ENCODE measurements around the gene C4BPA. TPM values are rescaled to one million over a fixed set of nuclear protein-coding genes. Genes with fewer than 3 reads are reported as not detected.

The C4BPA gene
- total and polyA plus RNA-seq, 2 of the 4 experiments (the other 2 are of a cell fraction) = not detected

DNA sequence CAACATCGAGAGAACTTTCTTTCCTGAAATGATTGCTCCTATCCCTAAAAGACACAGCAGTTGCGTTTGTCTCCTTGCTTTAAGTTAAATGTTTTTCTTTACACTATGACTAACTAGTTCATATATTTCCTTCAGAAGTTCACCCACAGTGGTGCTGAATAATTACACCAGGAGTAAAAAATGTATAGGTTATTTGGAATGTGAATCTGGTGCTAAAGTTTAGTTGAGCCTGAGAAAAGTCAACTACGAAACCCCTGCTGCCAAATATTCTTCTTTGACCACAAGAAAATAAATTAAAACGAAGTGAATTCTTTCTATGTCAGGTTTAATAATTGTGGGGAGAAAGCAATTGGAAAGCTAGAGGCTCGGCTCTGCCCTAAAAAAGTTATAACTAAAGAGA is 52.8 kb downstream of the C4BPA start:
- no peak overlapping the region for H4K5ac ChIP-seq (ENCODE audit: low read depth, low read length)
- no peak overlapping the region for H3K23ac ChIP-seq (ENCODE audit: low read depth, low read length)
- H3K4me1 ChIP-seq (ENCODE audit: control insufficient read depth, insufficient read depth, low read length) = no peaks in the 10 kb centered on the region
- intact Hi-C loops (cut with micrococcal nuclease) (no loop called here), in situ Hi-C loops (cut with MboI; ENCODE audit: low sequenced_read_pairs) (no loop called here), dilution Hi-C loops (cut with HindIII; ENCODE audit: low sequenced_read_pairs, unreplicated experiment) (no loop called here)
- no peak overlapping the region for H3K9ac ChIP-seq (ENCODE audit: low read depth, low read length)
- H2AK5ac ChIP-seq (ENCODE audit: low read depth, low read length) = no peak overlapping the region
- H4K20me1 ChIP-seq (ENCODE audit: insufficient read depth, low read length) = no peaks in the 10 kb centered on the region
- H3K56ac ChIP-seq (ENCODE audit: extremely low read depth, insufficient read depth, low read length) = no peak overlapping the region
- no TSS peak for BruUV-seq (replicated peaks)
- peaks cover under 1% of the 10 kb centered on the region; the same call in 1 of the 2 replicates for H3K9me3 ChIP-seq (ENCODE audit: control insufficient read depth, insufficient read depth, low read length)
- H3K4ac ChIP-seq (ENCODE audit: low read depth, low read length) = no peak overlapping the region
- ChIA-PET CTCF (no interaction called here), POLR2A (ENCODE audit: unreplicated experiment) (no interaction called here)
- no peak for DNase-seq
- H2BK120ac ChIP-seq (ENCODE audit: low read depth, low read length) = no peak overlapping the region
- no peak overlapping the region for H2BK15ac ChIP-seq (ENCODE audit: low read depth, low read length)
- H3K18ac ChIP-seq (ENCODE audit: low read depth, low read length) = no peak overlapping the region
- no peak overlapping the region for H3K14ac ChIP-seq (replicated peaks; ENCODE audit: low read depth, low read length)
- H3K79me1 ChIP-seq (ENCODE audit: low read depth in 1 of 2, low read length in 2 of 2) = no peaks in the 10 kb centered on the region
- no peak overlapping the region for H4K91ac ChIP-seq (ENCODE audit: insufficient read depth, low read depth, low read length)
- ATAC-seq (ENCODE audit: low read depth) = no peak
- H4K8ac ChIP-seq (ENCODE audit: low read depth in 2 of 2, low read length in 2 of 2) = no peak overlapping the region
- TF ChIP-seq FOS (IDR thresholded peaks at IDR 0.05; ENCODE audit: low read depth, low read length) (no peak), RCOR1 (IDR thresholded peaks at IDR 0.05; ENCODE audit: insufficient replicate concordance, low read length) (no peak), MXI1 (IDR thresholded peaks at IDR 0.05; ENCODE audit: borderline replicate concordance, low read depth, low read length) (no peak), BHLHE40 (IDR thresholded peaks at IDR 0.05; ENCODE audit: low read depth, low read length) (no peak), RFX5 (IDR thresholded peaks at IDR 0.05; ENCODE audit: low read depth, low read length) (no peak), RAD21 (IDR thresholded peaks at IDR 0.05; ENCODE audit: low read length) (no peak), CHD1 (IDR thresholded peaks at IDR 0.05; ENCODE audit: low read depth, low read length) (no peak), CEBPB (IDR thresholded peaks at IDR 0.05; ENCODE audit: low read depth, low read length) (no peak), MAFK (IDR thresholded peaks at IDR 0.05; ENCODE audit: low read depth, low read length) (no peak), POLR2A (IDR thresholded peaks at IDR 0.05; ENCODE audit: low read depth, low read length) (no peak)
- TF ChIP-seq, protein P1, sequence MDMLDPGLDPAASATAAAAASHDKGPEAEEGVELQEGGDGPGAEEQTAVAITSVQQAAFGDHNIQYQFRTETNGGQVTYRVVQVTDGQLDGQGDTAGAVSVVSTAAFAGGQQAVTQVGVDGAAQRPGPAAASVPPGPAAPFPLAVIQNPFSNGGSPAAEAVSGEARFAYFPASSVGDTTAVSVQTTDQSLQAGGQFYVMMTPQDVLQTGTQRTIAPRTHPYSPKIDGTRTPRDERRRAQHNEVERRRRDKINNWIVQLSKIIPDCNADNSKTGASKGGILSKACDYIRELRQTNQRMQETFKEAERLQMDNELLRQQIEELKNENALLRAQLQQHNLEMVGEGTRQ (IDR thresholded peaks at IDR 0.05; ENCODE audit: low read depth, low read length) = no peak
- TF ChIP-seq, protein P2, sequence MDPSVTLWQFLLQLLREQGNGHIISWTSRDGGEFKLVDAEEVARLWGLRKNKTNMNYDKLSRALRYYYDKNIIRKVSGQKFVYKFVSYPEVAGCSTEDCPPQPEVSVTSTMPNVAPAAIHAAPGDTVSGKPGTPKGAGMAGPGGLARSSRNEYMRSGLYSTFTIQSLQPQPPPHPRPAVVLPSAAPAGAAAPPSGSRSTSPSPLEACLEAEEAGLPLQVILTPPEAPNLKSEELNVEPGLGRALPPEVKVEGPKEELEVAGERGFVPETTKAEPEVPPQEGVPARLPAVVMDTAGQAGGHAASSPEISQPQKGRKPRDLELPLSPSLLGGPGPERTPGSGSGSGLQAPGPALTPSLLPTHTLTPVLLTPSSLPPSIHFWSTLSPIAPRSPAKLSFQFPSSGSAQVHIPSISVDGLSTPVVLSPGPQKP (IDR thresholded peaks at IDR 0.05; ENCODE audit: borderline replicate concordance, low read depth, low read length) = no peak
- no peaks in the 10 kb centered on the region for H3K36me3 ChIP-seq (ENCODE audit: control insufficient read depth, insufficient read depth, low read length)
- no peak overlapping the region for H3K27ac ChIP-seq (ENCODE audit: insufficient read depth, low read length)
- no peak overlapping the region for H3K4me2 ChIP-seq (ENCODE audit: low read depth, low read length)
- H3K27me3 ChIP-seq (ENCODE audit: control insufficient read depth, insufficient read depth, low read length) = no peaks in the 10 kb centered on the region; the same call in 1 of the 2 replicates
- no peak overlapping the region for H2AFZ ChIP-seq (replicated peaks; ENCODE audit: low read length, poor library complexity)
- WGBS, 2 experiments (ENCODE audit: extremely low coverage in 2 of 2, insufficient read length in 1 of 2) = 40% methylated on average over 1 of the region's 5 CpGs; no CpG with 5 or more reads in 1 of the 2 experiments
- no peak overlapping the region for H2BK5ac ChIP-seq (ENCODE audit: low read depth, low read length, poor library complexity, severe bottlenecking)
- H3K4me3 ChIP-seq (ENCODE audit: insufficient read depth, low read depth, low read length) = no peak overlapping the region
- no peaks in the 10 kb centered on the region for H3K9me1 ChIP-seq (ENCODE audit: insufficient read depth, low read length)
- H2AK9ac ChIP-seq (replicated peaks; ENCODE audit: low read depth, low read length, poor library complexity) = no peak overlapping the region
- H2BK20ac ChIP-seq (ENCODE audit: low read depth, low read length) = no peak overlapping the region

All from IMR-90 (cell line).